ENCODE data around the gene PRKN.

DNA sequence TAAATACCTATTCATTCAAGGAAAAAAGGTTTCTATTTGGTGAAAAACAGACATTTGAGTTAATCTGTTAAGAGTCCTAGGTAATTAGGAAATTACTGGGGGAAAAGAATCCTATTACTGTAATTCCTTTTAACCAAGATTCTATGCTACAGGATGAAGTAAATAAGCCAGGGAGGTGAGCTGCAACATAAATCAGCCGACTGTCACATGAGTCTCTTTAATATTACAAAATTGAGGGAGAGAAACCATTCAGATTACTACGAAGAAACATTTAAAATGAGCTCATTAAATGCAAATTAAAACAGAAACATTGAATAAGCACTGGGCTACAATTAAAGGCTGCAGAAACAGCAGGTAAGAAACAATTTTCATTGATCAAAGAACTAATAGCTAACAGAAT is 5.3 kb downstream of the PRKN start:
- no peak for TF ChIP-seq EZH2 (IDR thresholded peaks at IDR 0.05; ENCODE audit: low read depth, unreplicated experiment)
- TF ChIP-seq, protein P1, sequence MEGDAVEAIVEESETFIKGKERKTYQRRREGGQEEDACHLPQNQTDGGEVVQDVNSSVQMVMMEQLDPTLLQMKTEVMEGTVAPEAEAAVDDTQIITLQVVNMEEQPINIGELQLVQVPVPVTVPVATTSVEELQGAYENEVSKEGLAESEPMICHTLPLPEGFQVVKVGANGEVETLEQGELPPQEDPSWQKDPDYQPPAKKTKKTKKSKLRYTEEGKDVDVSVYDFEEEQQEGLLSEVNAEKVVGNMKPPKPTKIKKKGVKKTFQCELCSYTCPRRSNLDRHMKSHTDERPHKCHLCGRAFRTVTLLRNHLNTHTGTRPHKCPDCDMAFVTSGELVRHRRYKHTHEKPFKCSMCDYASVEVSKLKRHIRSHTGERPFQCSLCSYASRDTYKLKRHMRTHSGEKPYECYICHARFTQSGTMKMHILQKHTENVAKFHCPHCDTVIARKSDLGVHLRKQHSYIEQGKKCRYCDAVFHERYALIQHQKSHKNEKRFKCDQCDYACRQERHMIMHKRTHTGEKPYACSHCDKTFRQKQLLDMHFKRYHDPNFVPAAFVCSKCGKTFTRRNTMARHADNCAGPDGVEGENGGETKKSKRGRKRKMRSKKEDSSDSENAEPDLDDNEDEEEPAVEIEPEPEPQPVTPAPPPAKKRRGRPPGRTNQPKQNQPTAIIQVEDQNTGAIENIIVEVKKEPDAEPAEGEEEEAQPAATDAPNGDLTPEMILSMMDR (conservative IDR thresholded peaks at IDR 0.05; ENCODE audit: low read depth in 2 of 2), result no peak
- TF ChIP-seq EZH2phosphoT487 (IDR thresholded peaks at IDR 0.05; ENCODE audit: unreplicated experiment), result no peak
- TF ChIP-seq NANOG (IDR thresholded peaks at IDR 0.05; ENCODE audit: borderline replicate concordance), result no peak
- TF ChIP-seq POLR2AphosphoS5 (IDR thresholded peaks at IDR 0.05; ENCODE audit: low read depth), result no peak
- TF ChIP-seq ZNF331 (CRISPR knock-in tag; IDR thresholded peaks at IDR 0.05; ENCODE audit: low read depth), result no peak
- TF ChIP-seq STAT1 (IDR thresholded peaks at IDR 0.05; ENCODE audit: unreplicated experiment), result no peak
- TF ChIP-seq, protein P2, sequence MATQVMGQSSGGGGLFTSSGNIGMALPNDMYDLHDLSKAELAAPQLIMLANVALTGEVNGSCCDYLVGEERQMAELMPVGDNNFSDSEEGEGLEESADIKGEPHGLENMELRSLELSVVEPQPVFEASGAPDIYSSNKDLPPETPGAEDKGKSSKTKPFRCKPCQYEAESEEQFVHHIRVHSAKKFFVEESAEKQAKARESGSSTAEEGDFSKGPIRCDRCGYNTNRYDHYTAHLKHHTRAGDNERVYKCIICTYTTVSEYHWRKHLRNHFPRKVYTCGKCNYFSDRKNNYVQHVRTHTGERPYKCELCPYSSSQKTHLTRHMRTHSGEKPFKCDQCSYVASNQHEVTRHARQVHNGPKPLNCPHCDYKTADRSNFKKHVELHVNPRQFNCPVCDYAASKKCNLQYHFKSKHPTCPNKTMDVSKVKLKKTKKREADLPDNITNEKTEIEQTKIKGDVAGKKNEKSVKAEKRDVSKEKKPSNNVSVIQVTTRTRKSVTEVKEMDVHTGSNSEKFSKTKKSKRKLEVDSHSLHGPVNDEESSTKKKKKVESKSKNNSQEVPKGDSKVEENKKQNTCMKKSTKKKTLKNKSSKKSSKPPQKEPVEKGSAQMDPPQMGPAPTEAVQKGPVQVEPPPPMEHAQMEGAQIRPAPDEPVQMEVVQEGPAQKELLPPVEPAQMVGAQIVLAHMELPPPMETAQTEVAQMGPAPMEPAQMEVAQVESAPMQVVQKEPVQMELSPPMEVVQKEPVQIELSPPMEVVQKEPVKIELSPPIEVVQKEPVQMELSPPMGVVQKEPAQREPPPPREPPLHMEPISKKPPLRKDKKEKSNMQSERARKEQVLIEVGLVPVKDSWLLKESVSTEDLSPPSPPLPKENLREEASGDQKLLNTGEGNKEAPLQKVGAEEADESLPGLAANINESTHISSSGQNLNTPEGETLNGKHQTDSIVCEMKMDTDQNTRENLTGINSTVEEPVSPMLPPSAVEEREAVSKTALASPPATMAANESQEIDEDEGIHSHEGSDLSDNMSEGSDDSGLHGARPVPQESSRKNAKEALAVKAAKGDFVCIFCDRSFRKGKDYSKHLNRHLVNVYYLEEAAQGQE (IDR thresholded peaks at IDR 0.05; ENCODE audit: unreplicated experiment), result no peak
- no peak for TF ChIP-seq CREB1 (CRISPR knock-in tag; IDR thresholded peaks at IDR 0.05; ENCODE audit: low read depth)
- no peak for TF ChIP-seq JUNB (IDR thresholded peaks at IDR 0.05; ENCODE audit: unreplicated experiment)
- no peak for TF ChIP-seq ETS1 (IDR thresholded peaks at IDR 0.05)
- TF ChIP-seq ZNF114 (CRISPR knock-in tag; IDR thresholded peaks at IDR 0.05), result no peak

Data from GM23338 (cell line).